ENCODE data around the gene USP24.

- TF ChIP-seq POLR2AphosphoS5 (IDR thresholded peaks at IDR 0.05; ENCODE audit: low read depth, low read length) (no peak), POLR2A (IDR thresholded peaks at IDR 0.05; ENCODE audit: low read depth, low read length) (no peak), TAF1 (IDR thresholded peaks at IDR 0.05; ENCODE audit: low read depth, low read length) (no peak)
Observed at GRCh38 chr1:55235722-55236121, 20.6 kb upstream of the USP24 start.
